Psoas muscle (tissue), 8 donors: Measurements from ENCODE around the gene FTSJ3. TPM values are rescaled to one million over a fixed set of nuclear protein-coding genes. Genes with fewer than 3 reads are reported as not detected.

Source experiments
- ATAC-seq, 4 donors: fragments of 200-7000 bp; cut with Tn5 transposase; one replicate each; pipeline ENCODE4 v1.9.1; 2020; ENCODE audit warnings: moderate library complexity in 3 of 4, mild to moderate bottlenecking in 2 of 4
- DNase-seq, 2 donors: peaks; one replicate each; pipeline ENCODE4 v3.0.0-alpha.2; 2020
- H3K27ac ChIP-seq: fragments of 200-600 bp; one replicate; pipeline ENCODE4 v1.8.0; 2022
- H3K27me3 ChIP-seq, 3 donors: fragments of 200-600 bp in 1 of 3; one replicate each; pipeline versions ENCODE4 v1.6.1 to v1.8.0; 2013 to 2022; ENCODE audit warnings: low read length in 2 of 3, mild to moderate bottlenecking in 2 of 3, moderate library complexity in 1 of 3; ENCODE audit not compliant: insufficient read depth in 3 of 3
- H3K36me3 ChIP-seq, 2 donors: fragments of 200-600 bp in 1 of 2; one replicate each; pipeline versions ENCODE4 v1.6.1 to v1.8.0; 2013 to 2022; ENCODE audit warnings: low read depth in 1 of 2, mild to moderate bottlenecking in 1 of 2, moderate library complexity in 1 of 2; ENCODE audit not compliant: insufficient read depth in 1 of 2
- H3K4me1 ChIP-seq: fragments of 200-600 bp; one replicate; pipeline ENCODE4 v1.8.0; 2022
- H3K4me3 ChIP-seq: fragments of 200-600 bp; one replicate; pipeline ENCODE4 v1.8.0; 2022; ENCODE audit warnings: mild to moderate bottlenecking
- H3K9me3 ChIP-seq: fragments of 200-600 bp; one replicate; pipeline ENCODE4 v1.8.0; 2022
- WGBS, 3 donors: extraction: QIAGEN DNeasy Blood & Tissue Kit; methylation state at CpG; one replicate each; pipeline versions ENCODE4 v1.1.6 to v1.1.7; 2013; 5-methylcytosine and 5-hydroxymethylcytosine counted together
- intact Hi-C, 2 donors: fragments of 100-400 bp; cut with DNase I; formaldehyde crosslinking; loops; one replicate each; pipeline versions ENCODE4 v1.11.0 to v1.14.2; 2022
- polyA plus RNA-seq, 3 donors: library from polyadenylated mRNA; stranded (reverse); fragments of 200-250 nt; gene quantifications; one replicate each; pipeline ENCODE4 v1.2.3, GENCODE V29; 2013
- total RNA-seq, 4 donors: library from RNA; stranded (reverse); fragmentation: NEBNext Ultra II Directional in 2 of 4; extraction: Animal tissue kit (Norgen Biotek cat#: 25700) in 2 of 4; gene quantifications; one replicate each; pipeline versions ENCODE4 v1.2.1 to v1.2.4, GENCODE V29; 2021 to 2023
- TF ChIP-seq, protein P1 (sequence below): fragments of 200-600 bp; IDR thresholded peaks from one replicate; pipeline ENCODE4 v1.8.0; 2022; ENCODE audit warnings: antibody characterized with exemption
- donor health status: healthy with polysubstance abuse.
- donor health status: DM: no; HTN: no; CAD: no; lungs with moderate emphysema.
- donor health status: Bipolar disorder and iron deficiency.
- donor health status: healthy.
- donor health status: DM: yes; HTN: yes; CAD: no.
- donor health status: DM: no; HTN: no; CAD: no.
- donor health status: DM: no; HTN: no; CAD: no.
- donor health status: DM: yes; HTN: yes; CAD: no.

FTSJ3 gene
- total and polyA plus RNA-seq, 7 donors: 14.4 to 41.9 (median 25.1) TPM

- peak overlapping the region; percentile 93 for H3K4me3 ChIP-seq
- no peaks in the 10 kb centered on the region for H3K9me3 ChIP-seq
- WGBS, 3 donors: 0 to 1% (median 1%) methylated on average over 31 of the region's 31 CpGs
- H3K27me3 ChIP-seq: no peaks in the 10 kb centered on the region
- TF ChIP-seq, protein P1, sequence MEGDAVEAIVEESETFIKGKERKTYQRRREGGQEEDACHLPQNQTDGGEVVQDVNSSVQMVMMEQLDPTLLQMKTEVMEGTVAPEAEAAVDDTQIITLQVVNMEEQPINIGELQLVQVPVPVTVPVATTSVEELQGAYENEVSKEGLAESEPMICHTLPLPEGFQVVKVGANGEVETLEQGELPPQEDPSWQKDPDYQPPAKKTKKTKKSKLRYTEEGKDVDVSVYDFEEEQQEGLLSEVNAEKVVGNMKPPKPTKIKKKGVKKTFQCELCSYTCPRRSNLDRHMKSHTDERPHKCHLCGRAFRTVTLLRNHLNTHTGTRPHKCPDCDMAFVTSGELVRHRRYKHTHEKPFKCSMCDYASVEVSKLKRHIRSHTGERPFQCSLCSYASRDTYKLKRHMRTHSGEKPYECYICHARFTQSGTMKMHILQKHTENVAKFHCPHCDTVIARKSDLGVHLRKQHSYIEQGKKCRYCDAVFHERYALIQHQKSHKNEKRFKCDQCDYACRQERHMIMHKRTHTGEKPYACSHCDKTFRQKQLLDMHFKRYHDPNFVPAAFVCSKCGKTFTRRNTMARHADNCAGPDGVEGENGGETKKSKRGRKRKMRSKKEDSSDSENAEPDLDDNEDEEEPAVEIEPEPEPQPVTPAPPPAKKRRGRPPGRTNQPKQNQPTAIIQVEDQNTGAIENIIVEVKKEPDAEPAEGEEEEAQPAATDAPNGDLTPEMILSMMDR: no peak
- peaks cover 24 to 79% of the 10 kb centered on the region in 2 donors for H3K36me3 ChIP-seq
- peak overlapping the region; percentile 97 for H3K27ac ChIP-seq
- ATAC-seq (peak in 3 of 4 donors; percentile 2 to 21 (median 20)), DNase-seq (no peak)
- H3K4me1 ChIP-seq: peaks cover 32% of the 10 kb centered on the region
- intact Hi-C loops: loop anchor here in 1 of 2 donors (2.0 to 5.0 kb wide), 2 partner anchors 52 to 681 kb away; partner anchors contain the start of genes CEP95, DDX42 and DDX5
These were observed 928 bp downstream of the FTSJ3 start for GRCh38 chr17:63826468-63827001.

GRCh38 chr17:63824362-63824761 is 3.1 kb downstream of the FTSJ3 start:
- H3K36me3 ChIP-seq: peaks cover 15 to 79% of the 10 kb centered on the region in 2 donors
- no peaks in the 10 kb centered on the region for H3K27me3 ChIP-seq
- H3K4me3 ChIP-seq: no peak overlapping the region
- intact Hi-C loops: loop anchor here in 1 of 2 donors (5.0 kb wide), 1 partner anchor 47 kb away; no protein-coding TSS in a partner anchor
- H3K9me3 ChIP-seq: no peaks in the 10 kb centered on the region
- TF ChIP-seq, protein P1: no peak
- WGBS, 3 donors: 88 to 93% (median 91%) methylated on average over 9 of the region's 9 CpGs
- DNase-seq: no peak
- H3K27ac ChIP-seq: no peak overlapping the region
- ATAC-seq: no peak
- peaks cover 27% of the 10 kb centered on the region for H3K4me1 ChIP-seq

GRCh38 chr17:63823659-63824331 is 3.7 kb downstream of the FTSJ3 start:
- ATAC-seq: no peak
- H3K9me3 ChIP-seq: no peaks in the 10 kb centered on the region
- H3K27ac ChIP-seq: no peak overlapping the region
- H3K36me3 ChIP-seq: peaks cover 15 to 79% of the 10 kb centered on the region in 2 donors
- no peak for DNase-seq
- H3K4me1 ChIP-seq: peaks cover 21% of the 10 kb centered on the region
- no peaks in the 10 kb centered on the region for H3K27me3 ChIP-seq
- intact Hi-C loops: loop anchor here in 1 of 2 donors (5.0 kb wide), 1 partner anchor 46 kb away; no protein-coding TSS in a partner anchor
- TF ChIP-seq, protein P1: no peak
- WGBS, 3 donors: 88 to 92% (median 91%) methylated on average over 13 of the region's 13 CpGs
- no peak overlapping the region for H3K4me3 ChIP-seq

GRCh38 chr17:63822537-63822936 is 4.9 kb downstream of the FTSJ3 start:
- DNase-seq (no peak), ATAC-seq (no peak)
- no peaks in the 10 kb centered on the region for H3K9me3 ChIP-seq

More at GRCh38 chr17:63822537-63822936, 4.9 kb downstream of the FTSJ3 start:
- intact Hi-C loops: loop anchor here in 1 of 2 donors (5.0 kb wide), 1 partner anchor 45 kb away; no protein-coding TSS in a partner anchor
- H3K27me3 ChIP-seq: no peaks in the 10 kb centered on the region
- peaks cover 21 to 86% of the 10 kb centered on the region in 2 donors for H3K36me3 ChIP-seq
- TF ChIP-seq, protein P1: no peak
- peak overlapping the region; percentile 39 for H3K27ac ChIP-seq
- H3K4me1 ChIP-seq: peaks cover 13% of the 10 kb centered on the region
- no peak overlapping the region for H3K4me3 ChIP-seq
